Myocyte (in vitro differentiated cells): ENCODE data around the gene NPIPA5. TPM values are rescaled to one million over a fixed set of nuclear protein-coding genes. Genes with fewer than 3 reads are reported as not detected.
"Not testable (repeated sequence)": the region's sequence is repeated elsewhere in the genome, so short reads cannot be mapped to it uniquely, and the experiment has no call there.

Source experiments
- DNase-seq: peaks from one replicate; pipeline ENCODE4 v3.0.0-alpha.2; 2012; ENCODE audit warnings: low read depth
- total RNA-seq: library from RNA; depleted of rRNA; stranded (reverse); fragments of >200 nt; gene quantifications from 2 replicates; pipeline ENCODE4 v1.2.3, GENCODE V29; 2014

NPIPA5 gene
- total RNA-seq, 1 donor from 2014 or later, result 4.7 TPM

DNA sequence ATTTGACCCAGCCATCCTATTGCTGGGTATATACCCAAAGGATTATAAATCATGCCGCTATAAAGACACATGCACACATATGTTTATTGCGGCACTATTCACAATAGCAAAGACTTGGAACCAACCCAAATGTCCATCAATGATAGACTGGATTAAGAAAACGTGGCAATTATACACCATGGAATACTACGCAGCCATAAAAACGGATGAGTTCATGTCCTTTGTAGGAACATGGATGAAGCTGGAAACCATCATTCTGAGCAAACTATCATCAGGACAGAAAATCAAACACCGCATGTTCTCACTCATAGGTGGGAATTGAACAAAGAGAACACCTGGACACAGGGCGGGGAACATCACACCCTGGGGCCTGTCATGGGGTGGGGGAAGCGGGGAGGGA, 14.9 kb upstream of the NPIPA5 start:
- not testable (repeated sequence) for DNase-seq

DNA sequence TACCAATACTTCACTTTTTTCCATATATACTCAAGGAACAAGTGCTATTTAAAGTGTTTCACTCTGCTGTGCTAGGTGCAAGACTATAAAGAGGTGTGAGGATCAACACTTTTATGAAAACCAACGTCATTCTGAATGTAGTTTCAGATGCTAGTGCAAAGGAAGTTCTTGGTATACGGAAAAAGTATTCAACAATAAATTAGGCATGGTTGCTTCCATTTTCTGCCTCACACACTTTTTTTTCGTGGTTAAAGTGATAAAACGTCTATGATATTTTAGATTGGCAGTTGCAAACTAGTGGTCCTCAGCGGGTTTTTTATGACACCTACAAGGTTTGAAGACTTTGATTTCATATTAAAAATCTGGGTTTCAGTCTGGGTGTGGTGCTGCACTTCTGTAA, 11.8 kb upstream of the NPIPA5 start:
- DNase-seq, result not testable (repeated sequence)

DNA sequence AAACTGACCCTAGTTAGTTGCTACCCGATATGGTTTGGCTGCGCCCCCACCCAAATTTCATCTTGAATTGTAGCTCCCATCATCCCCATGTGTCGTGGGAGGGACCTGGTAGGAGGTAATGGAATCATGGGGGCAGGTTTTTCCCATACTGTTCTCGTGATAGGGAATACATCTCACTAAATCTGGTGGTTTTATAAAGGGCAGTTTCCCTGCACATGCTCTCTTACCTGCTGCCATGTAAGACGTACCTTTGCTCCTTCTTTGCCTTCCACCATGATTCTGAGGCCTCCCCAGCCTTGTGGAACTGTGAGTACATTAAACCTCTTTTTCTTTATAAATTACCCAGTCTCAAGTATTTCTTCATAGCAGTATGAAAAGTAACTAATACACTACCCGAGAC, 10.0 kb upstream of the NPIPA5 start:
- not testable (repeated sequence) for DNase-seq

DNA sequence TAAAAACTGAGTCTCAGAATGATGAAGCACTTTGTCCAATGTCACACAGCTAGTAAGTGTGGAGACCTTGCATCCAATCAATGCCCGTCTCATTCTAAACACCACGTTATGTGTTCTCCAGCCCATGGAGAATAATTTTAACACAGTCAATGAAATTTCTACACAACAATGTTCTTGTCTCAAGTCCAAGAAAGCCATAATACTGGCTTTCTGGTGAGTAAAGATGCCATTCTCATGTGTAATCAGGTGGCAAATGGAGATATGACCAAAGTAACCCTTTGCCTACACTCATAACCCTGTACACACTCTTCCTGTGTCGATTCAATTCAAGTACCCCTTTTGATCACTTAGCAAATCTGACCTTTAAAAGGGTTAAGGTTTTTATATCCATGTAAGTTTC, 4.7 kb upstream of the NPIPA5 start:
- peak; percentile 4 for DNase-seq

DNA sequence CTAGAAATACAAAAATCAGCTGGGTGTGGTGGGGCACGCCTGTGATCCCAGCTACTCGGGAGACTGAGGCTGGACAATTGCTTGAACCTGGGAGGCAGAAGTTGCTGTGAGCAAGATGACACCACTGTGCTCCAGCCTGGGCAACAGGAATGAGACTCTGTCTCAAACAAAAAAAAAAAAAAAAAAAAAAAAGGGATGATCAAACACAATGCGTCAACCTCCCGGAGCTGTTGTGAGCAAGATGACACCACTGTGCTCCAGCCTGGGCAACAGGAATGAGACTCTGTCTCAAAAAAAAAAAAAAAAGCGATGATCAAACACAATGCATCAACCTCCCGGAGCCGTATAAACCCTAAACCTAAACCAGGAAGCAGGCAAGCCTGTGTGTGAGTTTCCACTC, 20.6 kb downstream of the NPIPA5 start:
- not testable (repeated sequence) for DNase-seq

DNA sequence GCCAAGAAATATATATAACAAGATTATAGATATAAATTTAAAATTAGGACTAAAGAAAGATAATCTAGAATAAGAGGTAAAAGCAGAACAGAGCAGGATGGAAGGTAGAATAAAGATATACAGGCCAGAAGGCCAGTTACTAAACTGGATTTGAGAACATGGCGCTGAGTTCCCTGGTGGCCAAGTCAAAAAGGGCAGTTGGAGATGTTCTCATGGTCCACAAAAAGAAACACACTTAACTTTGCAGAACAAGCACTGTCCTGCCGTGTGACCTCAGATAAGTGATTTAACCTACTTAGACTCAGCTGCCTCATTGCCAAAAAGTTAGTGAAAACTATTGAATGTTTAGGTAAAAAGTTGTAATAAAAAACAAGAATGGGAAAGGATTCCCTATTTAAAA, 23.2 kb downstream of the NPIPA5 start:
- not testable (repeated sequence) for DNase-seq

DNA sequence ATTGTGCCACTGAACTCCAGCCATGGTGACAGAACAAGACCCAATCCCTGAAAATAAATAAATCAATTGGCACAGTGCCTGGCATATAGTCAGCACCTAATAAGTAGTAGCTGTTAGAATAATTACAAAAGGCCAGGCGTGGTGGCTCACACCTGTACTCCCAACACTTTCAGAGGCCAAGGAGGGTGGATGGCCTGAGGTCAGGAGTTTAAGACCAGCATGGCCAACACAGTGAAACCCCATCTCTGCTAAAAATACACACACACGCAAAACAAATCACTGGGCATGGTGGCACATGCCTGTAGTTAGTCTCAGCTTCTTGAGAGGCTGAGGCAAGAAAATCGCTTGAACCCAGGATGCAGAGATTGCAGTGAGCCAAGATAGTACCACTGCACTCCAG, 25.2 kb downstream of the NPIPA5 start:
- DNase-seq, result not testable (repeated sequence)

DNA sequence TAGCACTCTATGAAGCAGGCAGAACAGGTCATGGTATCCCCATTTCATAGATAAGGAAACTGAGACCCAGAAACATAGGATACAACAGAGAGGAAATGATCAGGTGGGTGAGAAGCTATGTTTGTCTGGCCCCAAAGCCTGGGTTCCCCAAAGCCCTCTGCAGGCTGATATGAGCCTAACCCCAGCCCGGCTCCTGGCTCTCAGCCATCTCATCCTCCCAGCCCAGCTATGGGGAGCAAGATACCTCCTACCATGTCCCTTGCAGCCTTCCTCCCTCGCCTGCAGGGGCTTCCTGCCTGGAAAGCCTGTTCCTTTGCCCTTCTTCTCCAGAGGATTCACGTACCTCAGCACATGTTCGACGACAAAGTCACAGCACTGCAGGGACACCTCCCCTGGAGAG, 26.3 kb downstream of the NPIPA5 start:
- not testable (repeated sequence) for DNase-seq

DNA sequence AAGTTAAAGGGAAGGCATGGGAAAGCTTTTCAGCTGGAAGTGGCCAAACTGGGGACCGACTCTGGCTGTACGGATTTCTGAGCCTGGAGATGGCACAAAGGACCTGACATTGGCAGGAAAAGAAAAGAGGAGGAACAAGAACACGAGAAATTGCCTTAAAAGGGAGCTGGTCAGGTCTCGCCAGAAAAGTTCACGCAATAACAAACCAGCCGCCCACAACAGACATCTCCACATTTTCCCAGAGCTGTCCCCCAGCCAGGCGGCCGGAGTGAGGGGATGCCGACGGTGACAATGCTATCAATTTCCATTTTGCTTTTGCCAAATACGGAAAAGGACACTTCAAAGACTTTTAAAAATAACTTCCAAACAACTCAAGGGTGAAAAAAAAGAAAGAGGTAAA, 26.8 kb downstream of the NPIPA5 start:
- not testable (repeated sequence) for DNase-seq

DNA sequence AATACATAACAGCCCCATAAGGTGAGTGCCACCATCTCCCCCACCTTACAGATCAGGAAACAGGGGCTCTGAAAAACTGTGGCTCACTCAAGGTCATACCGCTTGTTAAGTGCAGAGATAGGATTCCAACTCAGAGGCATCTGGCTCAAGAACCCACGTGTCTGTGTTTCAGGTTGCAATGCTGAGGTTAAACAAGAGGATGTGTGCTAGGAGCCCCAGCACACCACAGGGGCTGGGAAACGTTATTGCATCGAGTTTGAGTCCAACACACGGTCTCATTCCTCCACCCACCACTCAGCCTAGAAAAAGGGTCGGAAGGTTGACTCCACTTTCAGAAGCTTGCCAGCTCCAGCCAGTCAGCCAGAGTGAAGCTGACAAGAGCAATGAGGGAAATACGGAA, 29.4 kb downstream of the NPIPA5 start:
- not testable (repeated sequence) for DNase-seq

DNA sequence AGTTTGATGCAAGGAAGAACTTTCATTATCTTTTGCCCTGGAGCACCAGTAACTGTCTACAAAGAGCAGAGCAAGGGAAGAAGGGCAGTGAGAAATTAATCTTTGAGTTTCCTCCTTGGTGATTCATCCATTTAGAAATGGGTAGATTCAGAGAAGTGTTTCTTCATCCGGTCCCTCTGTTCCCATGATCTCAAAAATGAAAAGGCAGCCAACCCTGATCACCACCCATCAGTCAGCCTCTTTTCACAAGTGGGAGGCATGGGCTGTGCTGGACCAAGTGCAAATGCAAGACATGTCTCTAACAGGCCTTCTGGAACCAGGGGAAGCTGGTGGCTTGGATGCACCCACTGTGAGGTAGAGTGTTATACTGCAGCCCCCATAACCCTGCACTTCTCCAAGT, 35.8 kb downstream of the NPIPA5 start:
- not testable (repeated sequence) for DNase-seq

DNA sequence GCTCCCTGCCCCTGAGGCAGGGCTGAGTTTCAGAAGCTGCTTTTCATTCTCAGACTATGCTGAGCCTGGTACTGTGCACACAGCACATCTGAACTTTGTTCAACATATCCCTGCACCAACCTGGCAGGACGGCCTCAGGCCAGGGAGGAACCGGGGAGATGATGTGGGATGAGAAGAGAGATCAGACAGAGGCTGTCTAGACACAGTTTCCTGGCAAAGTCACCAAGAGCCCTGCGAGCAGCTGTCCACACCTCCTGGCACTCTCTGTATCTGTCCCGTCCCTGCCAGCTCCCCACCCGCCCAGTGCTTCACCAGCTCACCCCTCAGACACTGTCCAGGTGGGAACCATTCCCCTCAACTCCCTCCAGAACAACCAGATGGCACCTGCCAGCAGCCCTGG, 39.1 kb downstream of the NPIPA5 start:
- not testable (repeated sequence) for DNase-seq

DNA sequence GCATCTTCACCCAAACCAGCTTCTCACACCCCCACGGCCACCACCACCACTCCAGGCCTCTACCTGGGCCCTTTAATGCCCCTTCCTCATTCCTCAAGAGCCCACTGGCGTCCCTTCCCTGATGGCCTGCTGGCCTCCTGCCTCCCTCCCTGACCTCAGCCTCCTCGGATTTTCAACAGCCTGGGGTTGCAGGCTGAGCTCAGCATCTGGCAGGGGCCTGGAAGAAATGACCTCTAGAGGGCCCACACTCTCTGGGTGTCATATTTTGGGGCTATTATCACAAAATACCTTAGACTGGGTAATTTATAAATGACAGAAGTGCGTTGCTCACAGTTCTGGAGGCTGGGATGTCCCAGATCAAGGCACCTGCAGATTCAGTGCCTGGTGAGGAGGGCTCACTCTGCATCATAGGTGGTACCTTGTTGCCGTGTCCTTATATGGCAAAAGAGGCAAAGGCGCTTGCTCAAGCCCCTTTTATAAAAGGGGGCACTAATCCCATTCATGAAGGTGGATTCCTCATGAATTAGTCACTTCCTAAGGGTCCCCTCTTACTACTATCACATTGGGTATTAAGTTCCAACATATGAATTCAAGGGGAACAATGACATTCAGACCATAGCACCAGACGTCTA, 40.0 kb downstream of the NPIPA5 start:
- not testable (repeated sequence) for DNase-seq

DNA sequence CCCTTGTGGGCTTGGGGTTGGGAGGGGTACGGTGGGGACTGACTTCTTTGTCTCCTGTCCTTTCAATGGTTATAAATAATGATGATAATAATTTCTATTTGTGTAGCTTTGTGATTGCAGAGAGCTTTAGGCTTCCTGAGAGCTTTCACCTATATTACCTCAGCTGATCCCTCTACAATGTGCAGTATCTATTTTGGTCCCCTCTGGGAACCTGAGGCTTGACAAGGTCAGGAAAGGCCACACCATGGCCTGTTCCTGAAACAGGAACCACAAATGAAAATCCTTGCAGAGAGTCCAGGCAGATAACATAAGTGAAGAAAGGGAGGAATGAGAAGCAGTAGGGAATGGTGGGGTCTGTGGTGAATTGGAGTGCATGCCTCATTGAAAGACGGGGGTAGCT, 42.5 kb downstream of the NPIPA5 start:
- not testable (repeated sequence) for DNase-seq

DNA sequence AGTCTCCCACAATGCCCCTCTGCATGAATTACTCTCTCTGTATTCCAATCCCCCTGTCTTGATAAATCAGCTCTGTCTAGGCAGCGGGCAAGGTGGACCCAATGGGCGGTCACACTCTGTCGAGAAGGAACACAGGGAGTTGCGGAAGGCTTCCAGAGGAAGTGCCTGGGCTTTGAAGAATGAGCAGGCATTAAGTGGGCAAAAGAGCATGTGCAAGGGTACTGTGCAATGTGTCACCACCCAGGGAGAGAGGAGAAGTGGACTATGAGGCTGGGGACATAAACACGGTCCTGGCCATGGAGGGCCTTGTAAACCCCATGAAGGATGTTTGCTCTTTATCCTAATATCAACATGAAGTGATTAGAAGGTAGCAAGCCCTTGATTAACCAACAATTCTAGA, 44.1 kb downstream of the NPIPA5 start:
- DNase-seq, result not testable (repeated sequence)

DNA sequence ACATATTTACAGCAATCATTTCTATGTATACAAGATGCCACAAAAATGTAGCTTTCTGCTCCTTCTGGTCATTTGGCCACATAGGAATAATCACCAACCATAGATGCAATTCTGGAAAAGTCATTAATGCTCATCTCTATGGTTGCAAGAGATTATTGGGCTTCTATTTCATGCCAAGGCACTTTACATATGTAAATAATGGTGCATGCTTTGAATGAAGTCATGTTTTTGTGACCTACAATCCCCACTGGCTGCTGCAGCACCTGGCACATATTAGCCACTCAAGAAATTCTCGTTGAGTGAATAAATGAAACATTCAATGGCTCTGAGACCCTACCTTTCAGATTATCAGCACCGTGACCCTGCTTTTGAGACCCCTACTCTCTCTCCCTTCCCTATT, 47.1 kb downstream of the NPIPA5 start:
- not testable (repeated sequence) for DNase-seq

DNA sequence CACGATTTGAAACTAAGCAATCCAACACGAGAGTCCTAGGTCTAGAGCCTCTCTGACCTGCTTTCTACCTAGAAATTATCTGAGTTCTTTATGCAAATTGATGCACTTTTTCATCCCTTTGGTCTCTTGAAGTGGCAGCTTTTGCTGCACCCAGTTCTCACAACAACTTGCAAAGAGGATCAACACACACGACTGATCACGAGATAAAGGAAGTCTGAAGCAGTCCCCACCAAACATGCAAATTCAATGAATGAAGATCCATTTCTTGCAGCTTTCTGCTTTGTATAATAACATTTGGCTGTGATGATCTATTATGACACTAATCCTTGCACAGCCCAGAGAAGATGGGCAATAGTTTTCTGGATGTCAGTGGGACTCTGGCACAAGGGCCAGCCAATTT, 53.1 kb downstream of the NPIPA5 start:
- DNase-seq, result not testable (repeated sequence)

DNA sequence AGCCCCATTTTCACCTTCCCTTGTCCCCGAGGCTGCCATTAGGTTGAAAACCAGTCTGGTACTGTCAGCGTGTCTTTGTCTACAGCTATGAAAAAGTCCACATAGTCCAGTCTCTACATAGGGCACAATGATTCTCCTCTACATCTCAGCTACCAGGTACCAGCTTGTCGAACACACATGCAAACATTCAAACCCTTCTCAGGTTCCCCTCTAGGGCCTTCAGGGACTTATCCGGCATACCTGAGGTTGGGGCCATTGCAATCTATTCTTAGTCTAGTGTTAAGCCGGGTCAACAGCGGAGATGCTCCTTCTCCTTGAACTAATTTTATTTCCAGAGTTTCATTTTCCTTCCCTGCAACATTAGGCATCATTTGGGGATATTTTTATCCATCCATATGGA, 54.7 kb downstream of the NPIPA5 start:
- DNase-seq, result not testable (repeated sequence)

DNA sequence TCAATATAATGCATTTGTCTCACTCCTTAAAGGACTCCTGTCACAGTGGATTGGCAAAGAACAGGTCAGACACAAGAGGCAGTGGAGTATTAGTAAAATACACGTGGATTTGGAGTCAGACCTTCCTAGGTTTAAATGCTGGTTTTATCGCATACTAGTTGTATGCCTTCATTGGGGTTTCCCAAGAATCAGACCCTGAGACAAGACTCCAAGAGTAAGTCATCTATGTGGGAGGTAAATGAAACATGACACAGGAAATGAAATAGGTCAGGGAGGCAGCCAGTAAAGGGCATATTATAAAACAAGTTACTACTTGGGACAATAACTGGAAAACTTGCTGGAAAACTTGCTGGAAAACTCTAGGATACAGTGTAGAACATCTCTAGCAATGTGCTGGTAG, 56.9 kb downstream of the NPIPA5 start:
- not testable (repeated sequence) for DNase-seq

DNA sequence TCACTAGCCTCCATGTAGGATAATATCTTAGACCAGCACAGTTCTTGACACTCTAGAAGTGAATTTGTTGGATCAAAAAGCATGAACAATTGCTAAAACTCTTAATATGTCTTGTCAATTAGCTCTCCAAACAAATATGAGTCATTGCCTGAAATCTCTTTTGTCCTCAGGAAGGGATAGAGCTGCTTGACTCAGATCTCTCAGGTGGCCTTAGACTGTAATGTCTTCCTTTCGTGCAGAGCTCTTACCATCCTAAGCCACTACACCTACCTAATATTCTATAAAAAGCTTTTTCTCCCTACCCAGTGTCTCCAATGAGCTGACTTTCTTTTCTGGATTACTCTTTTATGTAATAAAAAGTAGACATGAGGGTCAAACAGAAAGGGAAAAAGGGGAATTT, 63.5 kb downstream of the NPIPA5 start:
- DNase-seq, result not testable (repeated sequence)
